Stomach (tissue), 4 donors: ENCODE measurements around the gene MAP2K2.

Experiments used
- CTCF ChIP-seq, 7 experiments: fragments of 450-650 bp in 4 of 7; fragments of 200-600 bp in 3 of 7; sonication (generic) in 3 of 7; IDR thresholded peaks; one replicate each; pipeline ENCODE4 v1.5.1; 2016 to 2019; ENCODE audit warnings: antibody characterized with exemption in 7 of 7, control low read depth in 2 of 7, mild to moderate bottlenecking in 1 of 7
- POLR2A ChIP-seq, 4 donors: fragments of 450-650 bp; IDR thresholded peaks; one replicate each; pipeline ENCODE4 v1.6.1; 2016; ENCODE audit warnings: antibody characterized with exemption in 4 of 4, control low read depth in 2 of 4, mild to moderate bottlenecking in 1 of 4, moderate library complexity in 1 of 4

DNA sequence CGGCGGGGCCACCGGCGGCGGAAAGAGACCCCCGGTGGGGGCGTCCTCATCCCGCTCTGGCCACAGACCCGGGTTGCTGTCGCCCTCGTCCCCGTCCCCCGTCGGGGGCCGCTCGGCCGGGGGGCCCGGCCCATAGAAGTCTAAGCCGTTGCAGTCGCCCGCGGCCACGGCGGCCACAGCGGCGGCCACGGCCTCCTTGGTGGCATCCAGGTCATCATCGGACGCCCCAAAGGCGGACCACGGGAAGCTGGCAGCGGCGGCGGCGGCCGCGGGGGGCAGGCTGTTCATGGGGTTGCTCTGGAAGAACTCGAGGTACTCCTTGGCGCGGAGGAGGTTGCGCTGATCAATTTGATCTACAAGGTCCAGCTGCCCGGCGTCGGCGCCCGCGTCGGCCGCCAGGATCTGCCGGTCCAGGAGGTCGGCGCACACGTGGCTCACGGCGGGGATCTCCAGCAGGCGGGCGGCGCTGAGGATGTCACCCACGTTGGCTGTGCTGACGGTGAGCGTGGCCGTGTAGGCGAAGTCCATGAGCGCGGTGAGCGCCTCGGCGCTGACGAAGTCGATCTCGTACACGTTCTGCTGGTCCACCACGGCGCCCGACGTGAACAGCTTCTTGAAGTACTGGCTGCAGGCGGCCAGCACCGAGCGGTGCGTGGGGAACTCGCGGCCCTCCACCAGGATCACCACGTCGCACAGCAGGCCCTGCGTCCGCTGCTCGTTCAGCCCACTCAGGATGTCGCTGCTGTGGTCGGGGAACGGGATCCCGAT lies 69.3 kb downstream of the MAP2K2 start:
- TF ChIP-seq CTCF (IDR thresholded peaks at IDR 0.05) (no peak), POLR2A (IDR thresholded peaks at IDR 0.05) (no peak)
